Measurements from ENCODE around the gene RPL7A.
"Not testable (repeated sequence)": the region's sequence is repeated elsewhere in the genome, so short reads cannot be mapped to it uniquely, and the experiment has no call there.

RPL7A gene

DNA sequence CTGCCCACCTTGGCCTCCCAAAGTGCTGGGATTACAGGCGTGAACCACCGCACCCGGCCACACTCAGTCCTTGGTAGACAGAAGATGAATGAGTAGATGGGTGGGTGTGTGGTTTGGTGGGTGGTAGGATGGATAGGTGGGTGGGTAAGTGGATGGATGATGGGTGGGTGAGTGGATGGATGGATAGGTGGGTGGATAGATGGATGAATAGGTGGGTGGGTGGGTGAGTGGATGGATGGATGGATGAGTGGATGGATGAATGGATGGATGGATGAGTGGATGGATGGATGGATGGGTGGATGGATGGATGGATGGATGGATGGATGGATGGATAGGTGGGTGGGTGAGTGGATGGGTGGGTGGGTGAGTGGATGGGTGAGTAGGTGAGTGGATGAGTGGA, 44.3 kb downstream of the RPL7A start:
- H3K27me3 Mint-ChIP-seq (ENCODE audit: low read depth); H3K9me3 Mint-ChIP-seq; H3K27ac Mint-ChIP-seq; H3K4me3 Mint-ChIP-seq; H3K36me3 Mint-ChIP-seq (ENCODE audit: low read depth); H3K4me1 Mint-ChIP-seq (ENCODE audit: low read depth): not testable (repeated sequence)

GRCh38 chr9:133393399-133393798, 45.4 kb downstream of the RPL7A start:
- no peaks in the 10 kb centered on the region for H3K4me1 Mint-ChIP-seq (ENCODE audit: low read depth)
- no peaks in the 10 kb centered on the region for H3K36me3 Mint-ChIP-seq (ENCODE audit: low read depth)
- no peaks in the 10 kb centered on the region for H3K27me3 Mint-ChIP-seq (ENCODE audit: low read depth)
- no peak overlapping the region for H3K4me3 Mint-ChIP-seq
- no peaks in the 10 kb centered on the region for H3K9me3 Mint-ChIP-seq
- H3K27ac Mint-ChIP-seq: no peak overlapping the region

DNA sequence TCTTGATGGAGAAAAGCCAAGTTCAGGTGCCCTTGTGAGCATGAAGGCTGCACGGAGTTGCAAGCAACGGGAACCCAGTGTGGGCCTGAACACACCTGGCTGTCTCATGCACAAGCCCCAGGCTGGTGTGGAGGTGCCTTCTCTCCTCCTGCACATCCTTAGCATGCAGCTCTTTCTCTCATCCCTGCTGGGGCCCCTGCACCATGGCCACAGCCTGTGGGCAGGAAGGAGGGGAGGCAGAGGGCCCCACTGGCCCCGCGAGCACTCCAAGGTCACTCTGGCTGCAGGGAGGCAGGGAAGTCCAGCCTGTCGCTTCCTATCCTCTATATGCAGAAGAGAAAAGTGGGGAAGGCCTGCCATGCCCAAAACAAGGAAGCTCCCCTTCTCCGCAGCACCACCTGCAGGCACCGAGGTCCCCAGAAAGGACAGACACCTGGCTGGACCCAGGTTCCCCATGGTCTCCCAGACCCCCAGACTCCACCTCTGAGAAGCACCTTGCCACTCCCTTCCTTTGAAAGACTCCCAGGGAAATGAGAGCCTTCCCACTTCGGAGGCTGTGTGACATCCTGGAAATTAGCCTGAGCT, 46.8 kb downstream of the RPL7A start:
- no peak overlapping the region for H3K27ac Mint-ChIP-seq
- no peak overlapping the region for H3K4me3 Mint-ChIP-seq
- H3K27me3 Mint-ChIP-seq (ENCODE audit: low read depth): no peaks in the 10 kb centered on the region
- H3K4me1 Mint-ChIP-seq (ENCODE audit: low read depth): no peaks in the 10 kb centered on the region
- no peaks in the 10 kb centered on the region for H3K36me3 Mint-ChIP-seq (ENCODE audit: low read depth)
- no peaks in the 10 kb centered on the region for H3K9me3 Mint-ChIP-seq

GRCh38 chr9:133396952-133397351, 48.9 kb downstream of the RPL7A start:
- Mint-ChIP-seq H3K27me3 (ENCODE audit: low read depth) (no peaks in the 10 kb centered on the region), H3K36me3 (ENCODE audit: low read depth) (no peaks in the 10 kb centered on the region), H3K4me3 (no peak overlapping the region), H3K4me1 (ENCODE audit: low read depth) (no peaks in the 10 kb centered on the region), H3K27ac (no peak overlapping the region), H3K9me3 (no peaks in the 10 kb centered on the region)

GRCh38 chr9:133397370-133397769, 49.4 kb downstream of the RPL7A start:
- H3K4me3 Mint-ChIP-seq: no peak overlapping the region

GRCh38 chr9:133397895-133398294, 49.9 kb downstream of the RPL7A start:
- H3K27me3 Mint-ChIP-seq (ENCODE audit: low read depth): no peaks in the 10 kb centered on the region
- H3K27ac Mint-ChIP-seq: no peak overlapping the region
- H3K36me3 Mint-ChIP-seq (ENCODE audit: low read depth): no peaks in the 10 kb centered on the region
- no peak overlapping the region for H3K4me3 Mint-ChIP-seq
- no peaks in the 10 kb centered on the region for H3K9me3 Mint-ChIP-seq
- H3K4me1 Mint-ChIP-seq (ENCODE audit: low read depth): no peaks in the 10 kb centered on the region

More at GRCh38 chr9:133397370-133397769, 49.4 kb downstream of the RPL7A start:
- Mint-ChIP-seq H3K27me3 (ENCODE audit: low read depth) (no peaks in the 10 kb centered on the region), H3K27ac (no peak overlapping the region), H3K36me3 (ENCODE audit: low read depth) (no peaks in the 10 kb centered on the region), H3K9me3 (no peaks in the 10 kb centered on the region), H3K4me1 (ENCODE audit: low read depth) (no peaks in the 10 kb centered on the region)

- Mint-ChIP-seq H3K4me3 (no peak overlapping the region), H3K27ac (no peak overlapping the region), H3K27me3 (ENCODE audit: low read depth) (no peaks in the 10 kb centered on the region), H3K36me3 (ENCODE audit: low read depth) (peaks cover under 1% of the 10 kb centered on the region), H3K9me3 (no peaks in the 10 kb centered on the region), H3K4me1 (ENCODE audit: low read depth) (no peaks in the 10 kb centered on the region)
These were observed 52.3 kb downstream of the RPL7A start for GRCh38 chr9:133400292-133400691.
